ENCODE measurements around the gene PSPH. TPM values are rescaled to one million over a fixed set of nuclear protein-coding genes. Genes with fewer than 3 reads are reported as not detected.

The PSPH gene
- polyA plus RNA-seq, 1 of the 3 experiments (the other 2 are of a cell fraction) = 50.5 TPM

Small RNA genes lying within 50 kb of the gene (small RNA-seq; reads per million reads assigned to genes)
- 0 to 1.2 (median 0) reads per million in 7 experiments for gene SNORA15
- 0 to 6.8 (median 0.92) reads per million in 7 experiments for gene SNORA22B

Other genes starting within 250 kb of the PSPH start
- not detected in 2 replicates for gene SEPTIN14, start 188.7 kb downstream of the PSPH start, polyA plus RNA-seq (2012; rRNA removed)
- gene ZNF713, start 164.0 kb downstream of the PSPH start, polyA plus RNA-seq (2012; rRNA removed) = 1.6 and 2.6 TPM in 2 replicates
- 17.4 and 19.2 TPM in 2 replicates for gene MRPS17, start 99.6 kb downstream of the PSPH start, polyA plus RNA-seq (2012; rRNA removed)
- gene NIPSNAP2, start 86.9 kb downstream of the PSPH start, polyA plus RNA-seq (2012; rRNA removed) = 57.5 and 64.7 TPM in 2 replicates
- 221 and 345 TPM in 2 replicates for gene CCT6A, start 321 bp upstream of the PSPH start, polyA plus RNA-seq (2012; rRNA removed)
- gene SUMF2, start 12.8 kb upstream of the PSPH start, polyA plus RNA-seq (2012; rRNA removed) = 130 and 162 TPM in 2 replicates
- gene PHKG1, start 41.5 kb upstream of the PSPH start, polyA plus RNA-seq (2012; rRNA removed) = 0.91 and 2.5 TPM in 2 replicates
- gene CHCHD2, start 55.0 kb upstream of the PSPH start, polyA plus RNA-seq (2012; rRNA removed) = 500 and 624 TPM in 2 replicates
- gene NUPR2, start 65.0 kb upstream of the PSPH start, polyA plus RNA-seq (2012; rRNA removed) = not detected in 2 replicates